OCI-LY7 (cell line): ENCODE results near the gene TTC31. TPM values are rescaled to one million over a fixed set of nuclear protein-coding genes. Genes with fewer than 3 reads are reported as not detected.
A peak's percentile ranks its signal among the peaks of the same experiment; 100 is the strongest.
"Not testable (repeated sequence)": the region's sequence is repeated elsewhere in the genome, so short reads cannot be mapped to it uniquely, and the experiment has no call there.

Experiments used
- BruUV-seq: library from RNA; stranded (reverse); fragments of 400-500 nt; replicated peaks from 2 replicates; lab custom pipeline; 2021; lab: Mats Ljungman, UMichigan
- CTCF ChIA-PET: fragments of 300-600 bp; sonication (Branson Sonifier 250); formaldehyde crosslinking; loops from one replicate; lab custom pipeline; 2022; ENCODE audit warnings: antibody characterized with exemption; ENCODE audit not compliant: unreplicated experiment; lab: Charles Lee
- POLR2A ChIA-PET: fragments of 300-600 bp; sonication (Branson Sonifier 250); formaldehyde crosslinking; loops from one replicate; lab custom pipeline; 2022; ENCODE audit warnings: antibody characterized with exemption; lab: Charles Lee
- DNase-seq: peaks from one replicate; pipeline ENCODE4 v3.0.0-alpha.2; 2015; ENCODE audit warnings: low spot score
- H2AFZ ChIP-seq: fragments of 200-600 bp; sonication (generic), shearing (Covaris generic); 2 replicates; pipeline ENCODE4 v1.6.1; 2014; ENCODE audit warnings: mild to moderate bottlenecking, antibody characterized with exemption, low read length, moderate library complexity
- H3K27ac ChIP-seq: fragments of 200-600 bp; sonication (generic); 2 replicates; pipeline ENCODE4 v1.5.1; 2014; ENCODE audit warnings: mixed run types, low read depth, mild to moderate bottlenecking, moderate library complexity, low read length, inconsistent platforms; ENCODE audit not compliant: poor library complexity, severe bottlenecking
- H3K36me3 ChIP-seq: fragments of 200-600 bp; sonication (generic); 2 replicates; pipeline ENCODE4 v1.6.1; 2014; ENCODE audit warnings: mild to moderate bottlenecking, antibody characterized with exemption, low read length, moderate library complexity, mixed read lengths; ENCODE audit not compliant: insufficient read depth
- H3K4me1 ChIP-seq: fragments of 200-600 bp; sonication (generic); 2 replicates; pipeline ENCODE4 v1.5.1; 2014; ENCODE audit warnings: mild to moderate bottlenecking, low read length; ENCODE audit not compliant: insufficient read depth, poor library complexity, severe bottlenecking
- H3K4me2 ChIP-seq: fragments of 200-600 bp; sonication (generic); 2 replicates; pipeline ENCODE4 v1.6.1; 2014; ENCODE audit warnings: mild to moderate bottlenecking, low read length
- H3K4me3 ChIP-seq: fragments of 200-600 bp; sonication (generic); 2 replicates; pipeline ENCODE4 v1.5.1; 2014; ENCODE audit warnings: mild to moderate bottlenecking, low read depth, low read length; ENCODE audit not compliant: poor library complexity, severe bottlenecking
- H3K79me2 ChIP-seq: fragments of 200-600 bp; sonication (generic); 2 replicates; pipeline ENCODE4 v1.6.1; 2016; ENCODE audit warnings: low read depth, mild to moderate bottlenecking, low read length, moderate library complexity, mixed read lengths; ENCODE audit not compliant: insufficient read depth
- H3K9me2 ChIP-seq: fragments of 200-600 bp; sonication (generic); 2 replicates; pipeline ENCODE4 v1.6.1; 2016; ENCODE audit warnings: mild to moderate bottlenecking, low read length, mixed read lengths; ENCODE audit not compliant: insufficient read depth
- H3K9me3 ChIP-seq: fragments of 200-600 bp; sonication (generic); 2 replicates; pipeline ENCODE4 v1.6.1; 2014; ENCODE audit warnings: mild to moderate bottlenecking, mixed run types, low read length, mixed read lengths
- H4K20me1 ChIP-seq: fragments of 200-600 bp; sonication (generic); 2 replicates; pipeline ENCODE4 v1.6.1; 2014; ENCODE audit warnings: mild to moderate bottlenecking, antibody characterized with exemption, low read length, moderate library complexity, mixed read lengths; ENCODE audit not compliant: insufficient read depth
- EZH2phosphoT487 ChIP-seq: fragments of 200-600 bp; sonication (generic); IDR thresholded peaks from 2 replicates; pipeline ENCODE4 v1.6.1; 2018; ENCODE audit warnings: low read depth, borderline replicate concordance, mild to moderate bottlenecking, mixed run types, antibody characterized with exemption, low read length, moderate library complexity, mixed read lengths
- intact Hi-C: fragments of 100-400 bp; cut with micrococcal nuclease; formaldehyde crosslinking; loops from one replicate; pipeline ENCODE4 v1.10.0; 2022; ENCODE audit not compliant: unreplicated experiment
- total RNA-seq, 2 experiments: library from RNA; depleted of rRNA in 1 of 2; stranded (reverse); fragments of >200 nt in 1 of 2; shearing (Covaris generic) in 1 of 2; gene quantifications; 2 replicates each; pipeline ENCODE4 v1.2.3, GENCODE V29; 2014 to 2022
- TF ChIP-seq, protein P1 (sequence below): fragments of 200-600 bp; sonication (generic); conservative IDR thresholded peaks from 2 replicates; pipeline ENCODE4 v1.5.1; 2014; ENCODE audit warnings: mild to moderate bottlenecking, antibody characterized with exemption, low read length, moderate library complexity, mixed read lengths

The TTC31 gene
- total RNA-seq, 2 experiments from 2014 or later: 31.5 to 34.6 TPM

DNA sequence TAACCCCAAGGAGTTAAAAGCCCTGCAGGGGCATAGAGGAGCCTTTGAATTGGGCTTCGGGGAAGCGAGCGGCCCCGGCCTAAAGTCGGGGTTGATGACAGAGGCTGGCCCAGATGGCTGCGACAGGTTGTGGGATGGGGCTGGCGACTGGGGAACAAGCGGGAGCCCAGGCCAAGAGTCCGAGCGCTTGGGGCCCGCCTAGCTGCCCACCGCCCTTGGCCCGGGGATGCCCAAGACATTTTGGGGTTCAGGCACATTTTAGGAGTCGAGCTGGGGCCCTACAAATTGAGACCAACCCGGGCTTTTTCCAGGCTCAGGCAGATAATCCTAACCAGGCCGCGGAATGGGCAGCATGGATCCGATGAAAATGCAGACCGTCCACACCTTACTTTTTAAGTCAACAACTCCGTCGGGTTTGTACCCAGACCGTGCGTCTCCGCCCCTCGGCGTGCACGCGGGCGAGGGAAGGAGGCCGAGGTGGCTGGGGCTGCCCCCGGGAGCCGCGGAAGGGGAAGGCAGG is 41.7 kb upstream of the TTC31 start:
- H3K36me3 ChIP-seq: no peaks in the 10 kb centered on the region
- no peaks in the 10 kb centered on the region for H3K9me2 ChIP-seq
- H3K4me2 ChIP-seq: no peak overlapping the region
- no peak for DNase-seq
- no peaks in the 10 kb centered on the region for H3K9me3 ChIP-seq
- BruUV-seq: no TSS peak
- H4K20me1 ChIP-seq: no peaks in the 10 kb centered on the region
- TF ChIP-seq, protein P1, sequence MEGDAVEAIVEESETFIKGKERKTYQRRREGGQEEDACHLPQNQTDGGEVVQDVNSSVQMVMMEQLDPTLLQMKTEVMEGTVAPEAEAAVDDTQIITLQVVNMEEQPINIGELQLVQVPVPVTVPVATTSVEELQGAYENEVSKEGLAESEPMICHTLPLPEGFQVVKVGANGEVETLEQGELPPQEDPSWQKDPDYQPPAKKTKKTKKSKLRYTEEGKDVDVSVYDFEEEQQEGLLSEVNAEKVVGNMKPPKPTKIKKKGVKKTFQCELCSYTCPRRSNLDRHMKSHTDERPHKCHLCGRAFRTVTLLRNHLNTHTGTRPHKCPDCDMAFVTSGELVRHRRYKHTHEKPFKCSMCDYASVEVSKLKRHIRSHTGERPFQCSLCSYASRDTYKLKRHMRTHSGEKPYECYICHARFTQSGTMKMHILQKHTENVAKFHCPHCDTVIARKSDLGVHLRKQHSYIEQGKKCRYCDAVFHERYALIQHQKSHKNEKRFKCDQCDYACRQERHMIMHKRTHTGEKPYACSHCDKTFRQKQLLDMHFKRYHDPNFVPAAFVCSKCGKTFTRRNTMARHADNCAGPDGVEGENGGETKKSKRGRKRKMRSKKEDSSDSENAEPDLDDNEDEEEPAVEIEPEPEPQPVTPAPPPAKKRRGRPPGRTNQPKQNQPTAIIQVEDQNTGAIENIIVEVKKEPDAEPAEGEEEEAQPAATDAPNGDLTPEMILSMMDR: no peak
- no peak for TF ChIP-seq EZH2phosphoT487
- ChIA-PET POLR2A (interaction anchor here (2.0 to 2.3 kb wide), 2 partner anchors 11 to 15 kb away, joined by 13 to 17 read pairs; partner anchors contain the start of gene INO80B), CTCF (no interaction called here)
- no peaks in the 10 kb centered on the region for H3K79me2 ChIP-seq
- no peak overlapping the region for H3K4me3 ChIP-seq
- peaks cover 34% of the 10 kb centered on the region for H3K4me1 ChIP-seq
- no peak overlapping the region for H2AFZ ChIP-seq
- no peak overlapping the region for H3K27ac ChIP-seq
- intact Hi-C loops: no loop called here

DNA sequence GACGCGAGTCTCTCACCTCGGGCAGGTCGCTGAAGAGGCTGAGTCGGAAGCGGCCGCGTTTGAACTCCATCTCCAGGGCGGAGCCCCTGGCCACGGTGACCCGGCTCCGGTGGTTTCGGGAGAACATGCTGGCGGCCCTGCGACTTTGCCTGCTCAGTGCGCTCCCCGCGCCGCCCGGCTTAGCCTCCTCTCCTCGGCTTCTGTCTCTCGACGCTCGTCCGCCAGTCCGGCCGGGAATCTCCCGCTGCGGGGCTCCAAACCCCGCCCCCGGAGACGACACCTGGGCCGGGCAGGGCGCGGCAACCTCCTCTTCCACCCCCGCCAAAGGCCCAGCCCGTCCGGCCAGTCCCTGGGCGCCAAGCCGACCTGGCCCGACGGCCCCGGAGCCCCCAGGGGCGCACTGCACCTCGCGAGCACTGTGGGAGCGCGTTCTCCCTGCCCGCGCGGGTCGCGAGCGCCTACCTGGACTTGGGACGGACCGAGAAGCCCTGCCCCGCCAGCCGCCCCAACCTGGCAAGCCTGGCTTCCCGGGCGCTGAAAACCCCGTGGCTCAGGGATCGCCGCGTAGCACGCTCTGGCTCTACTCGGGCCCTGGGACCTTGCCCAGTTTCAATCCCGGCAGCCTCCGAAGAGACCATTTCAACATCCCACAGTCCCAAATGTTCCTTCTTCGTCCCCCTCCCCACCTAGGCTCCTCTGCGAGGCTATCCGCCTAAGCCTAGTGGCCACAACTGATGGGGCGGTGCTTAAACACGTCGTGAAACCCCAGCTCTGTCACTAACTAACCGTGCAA is 41.0 kb upstream of the TTC31 start, which contains the start of gene RTKN:
Gene RTKN (minus strand): TSS at position 248 of the 793 bp plus-strand sequence. CDS start 121 bp downstream, at position 127.
- H3K79me2 ChIP-seq: no peaks in the 10 kb centered on the region
- peaks cover 30% of the 10 kb centered on the region for H3K4me1 ChIP-seq
- BruUV-seq: no TSS peak
- TF ChIP-seq, protein P1: no peak
- TF ChIP-seq EZH2phosphoT487: no peak
- no peak within 1 kb of the TSS; the same call in 1 of the 2 replicates for H2AFZ ChIP-seq
- DNase-seq: no peak
- CTCF ChIA-PET: interaction anchor here (0.5 kb wide), 1 partner anchor 234 kb away, joined by 3 read pairs; no protein-coding TSS in a partner anchor
- no peak within 1 kb of the TSS for H3K4me3 ChIP-seq
- no peaks in the 10 kb centered on the region for H3K36me3 ChIP-seq
- no peak within 1 kb of the TSS for H3K27ac ChIP-seq
- H3K9me2 ChIP-seq: no peaks in the 10 kb centered on the region
- intact Hi-C loops: no loop called here
- H4K20me1 ChIP-seq: no peaks in the 10 kb centered on the region
- peak within 1 kb of the TSS; percentile 50; the same call in 1 of the 2 replicates for H3K4me2 ChIP-seq
- POLR2A ChIA-PET: interaction anchor here (1.4 to 2.3 kb wide), 3 partner anchors 13 to 21 kb away, joined by 3 to 13 read pairs (median 5); partner anchors contain the start of genes C2orf81, INO80B and WDR54
- no peaks in the 10 kb centered on the region for H3K9me3 ChIP-seq

DNA sequence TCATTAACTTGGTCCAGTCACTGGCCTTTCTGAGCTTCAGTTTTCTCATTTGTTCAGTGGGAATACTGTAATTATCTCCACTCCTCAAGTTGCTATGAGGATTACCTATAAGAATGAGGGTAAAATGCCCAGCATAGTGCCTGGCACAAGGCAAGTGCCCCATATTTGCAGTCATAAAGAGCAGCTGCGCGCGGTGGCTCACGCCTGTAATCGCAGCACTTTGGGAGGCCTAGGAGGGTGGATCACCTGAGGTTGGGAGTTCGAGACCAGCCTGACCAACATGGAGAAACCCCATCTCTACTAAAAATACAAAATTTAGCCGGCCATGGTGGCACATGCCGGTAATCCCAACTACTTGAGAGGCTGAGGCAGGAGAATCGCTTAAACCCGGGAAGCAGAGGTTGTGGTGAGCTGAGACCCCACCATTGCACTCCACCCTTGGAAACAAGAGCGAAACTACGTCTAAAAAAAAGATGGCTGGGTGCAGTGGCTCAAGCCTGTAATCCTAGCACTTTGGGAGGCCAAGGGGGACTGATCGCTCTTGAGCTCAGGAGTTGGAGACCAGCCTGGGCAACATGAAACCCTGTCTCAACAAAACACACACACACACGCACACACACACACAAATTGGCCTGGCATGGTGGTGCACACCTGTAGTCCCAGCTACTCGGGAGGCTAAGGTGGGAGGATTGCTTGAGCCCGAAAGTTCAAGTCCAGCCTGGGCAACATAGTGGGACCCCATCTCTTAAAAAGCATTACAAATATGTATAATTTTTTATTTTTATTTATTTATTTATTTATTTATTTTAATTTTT is 40.2 kb upstream of the TTC31 start:
- H4K20me1 ChIP-seq, DNase-seq, H3K4me2 ChIP-seq, H2AFZ ChIP-seq, H3K9me2 ChIP-seq, intact Hi-C loops, H3K4me3 ChIP-seq, BruUV-seq, H3K36me3 ChIP-seq, H3K9me3 ChIP-seq, H3K27ac ChIP-seq, H3K79me2 ChIP-seq: not testable (repeated sequence)
- ChIA-PET POLR2A (interaction anchor here (1.4 to 1.6 kb wide), 2 partner anchors 12 to 22 kb away, joined by 3 to 5 read pairs; partner anchors contain the start of genes C2orf81, INO80B and WDR54), CTCF (interaction anchor here (0.5 kb wide), 1 partner anchor 235 kb away, joined by 3 read pairs; no protein-coding TSS in a partner anchor)
- peaks cover 22% of the 10 kb centered on the region for H3K4me1 ChIP-seq
